ENCODE results near the gene IDNK. TPM values are rescaled to one million over a fixed set of nuclear protein-coding genes. Genes with fewer than 3 reads are reported as not detected.

Gene IDNK
- total and polyA plus RNA-seq, 2 of the 8 experiments (the other 6 are each of a cell fraction or from before 2014, with no cell fraction given) = 0.29 to 0.48 TPM

- Histone ChIP-seq H3K27ac (ENCODE audit: low read depth, low read length) (no peak overlapping the region), H3K56ac (replicated peaks; ENCODE audit: insufficient read length, low read depth, low read length) (no peak overlapping the region), H3K9ac (replicated peaks in 1 of 4; ENCODE audit: extremely low read depth in 1 of 4, low read depth in 3 of 4, low read length in 3 of 4) (no peak overlapping the region), H3K79me1 (ENCODE audit: low read depth, low read length) (no peaks in the 10 kb centered on the region; the same call in none of the 2 replicates), H3K18ac (ENCODE audit: extremely low read depth, low read length) (no peak overlapping the region), H4K20me1 (replicated peaks in 1 of 2; ENCODE audit: control insufficient read depth in 1 of 2, insufficient read depth in 2 of 2, low read length in 2 of 2) (peaks cover 9% of the 10 kb centered on the region in 2 experiments), H3K36me3 (ENCODE audit: control insufficient read depth in 2 of 4, insufficient read depth in 4 of 4, low read length in 3 of 4) (peaks cover 0 to 5% (median 0%) of the 10 kb centered on the region in 4 experiments; a peak in 1 of 8 replicates), H4K5ac (ENCODE audit: insufficient read length, low read depth, low read length) (no peak overlapping the region), H3K79me2 (ENCODE audit: control insufficient read depth in 1 of 2, insufficient read depth in 2 of 2, low read length in 2 of 2) (peaks cover 13 to 98% of the 10 kb centered on the region in 2 experiments; a peak in 3 of 4 replicates), H3K4me1 (replicated peaks in 1 of 4; ENCODE audit: control insufficient read depth in 3 of 4, insufficient read depth in 4 of 4, low read length in 3 of 4) (no peaks in the 10 kb centered on the region), H3K27me3 (replicated peaks in 1 of 4; ENCODE audit: control insufficient read depth in 3 of 4, extremely low read depth in 1 of 4, insufficient read depth in 3 of 4, low read length in 3 of 4) (no peaks in the 10 kb centered on the region), H2BK12ac (ENCODE audit: low read depth, low read length) (no peak overlapping the region), H2BK20ac (ENCODE audit: low read length) (no peak overlapping the region), H2AK5ac (ENCODE audit: low read depth, low read length) (no peak overlapping the region), H2BK15ac (ENCODE audit: low read length) (no peak overlapping the region), H2BK120ac (replicated peaks; ENCODE audit: low read depth, low read length) (no peak overlapping the region), H3K14ac (ENCODE audit: insufficient read length) (no peak overlapping the region), H3K9me3 (ENCODE audit: insufficient read depth in 2 of 2, low read depth in 1 of 2, low read length in 1 of 2) (no peaks in the 10 kb centered on the region), H2BK5ac (ENCODE audit: low read depth, low read length) (no peak overlapping the region), H2AFZ (ENCODE audit: low read length) (no peak overlapping the region), H4K91ac (replicated peaks; ENCODE audit: insufficient read length, low read length) (no peak overlapping the region), H4K8ac (ENCODE audit: extremely low read depth, insufficient read depth, low read length) (no peak overlapping the region), H3K4me2 (ENCODE audit: insufficient read depth in 1 of 2, low read depth in 2 of 2, low read length in 2 of 2) (no peak overlapping the region), H3K23ac (ENCODE audit: insufficient read length) (no peak overlapping the region), H3K4ac (replicated peaks; ENCODE audit: insufficient read length, low read depth, low read length) (no peak overlapping the region), H3K4me3 (ENCODE audit: extremely low read depth in 1 of 4, insufficient read depth in 2 of 4, low read depth in 3 of 4, low read length in 4 of 4) (no peak overlapping the region), H3K23me2 (ENCODE audit: low read depth, low read length) (no peaks in the 10 kb centered on the region)
- DNase-seq (ENCODE audit: low read depth in 1 of 2, low spot score in 2 of 2) (no peak), FAIRE-seq (no peak)
- ChIA-PET CTCF (ENCODE audit: partially characterized antibody) (no interaction called here), POLR2A (ENCODE audit: partially characterized antibody) (interaction anchor here (0.7 to 1.0 kb wide), 2 partner anchors 19 to 289 kb away, joined by 3 read pairs; partner anchors contain the start of gene UBQLN1)
- TF ChIP-seq BCL11A (IDR thresholded peaks at IDR 0.05; ENCODE audit: low read depth in 2 of 2, low read length in 2 of 2) = no peak
- no peak for TF ChIP-seq GABPA (IDR thresholded peaks at IDR 0.05; ENCODE audit: borderline replicate concordance, insufficient read depth, low read length)
- WGBS, 2 experiments (ENCODE audit: extremely low coverage in 1 of 2, insufficient coverage in 1 of 2, insufficient read length in 1 of 2, insufficient replicate concordance in 2 of 2, low coverage in 1 of 2, low lambda C conversion rate in 2 of 2, missing lambda C conversion rate in 1 of 2) = 93% methylated on average over 3 of the region's 3 CpGs; no CpG with 5 or more reads in 1 of the 2 experiments
Observed at GRCh38 chr9:83688921-83689320, 66.0 kb downstream of the IDNK start.

Measured in H1 (cell line).